ENCODE results near the gene PARD3B.
A peak's percentile ranks its signal among the peaks of the same experiment; 100 is the strongest.

The PARD3B gene

GRCh38 chr2:205077159-205077558 lies 531.9 kb downstream of the PARD3B start:
- FAIRE-seq (no peak), DNase-seq (ENCODE audit: insufficient read length, low spot score) (no peak)

- DNase-seq (ENCODE audit: insufficient read length, low spot score), result no peak
- FAIRE-seq, result no peak
These were observed 533.5 kb downstream of the PARD3B start for GRCh38 chr2:205078762-205079161.

GRCh38 chr2:205079173-205079572 lies 533.9 kb downstream of the PARD3B start:
- DNase-seq (ENCODE audit: insufficient read length, low spot score), result no peak
- FAIRE-seq, result no peak

- FAIRE-seq (no peak), DNase-seq (ENCODE audit: insufficient read length, low spot score) (no peak)
These were observed 541.4 kb downstream of the PARD3B start for GRCh38 chr2:205086662-205087061.

GRCh38 chr2:205087862-205088261 lies 542.6 kb downstream of the PARD3B start:
- no peak for FAIRE-seq
- DNase-seq (ENCODE audit: insufficient read length, low spot score), result no peak

DNA sequence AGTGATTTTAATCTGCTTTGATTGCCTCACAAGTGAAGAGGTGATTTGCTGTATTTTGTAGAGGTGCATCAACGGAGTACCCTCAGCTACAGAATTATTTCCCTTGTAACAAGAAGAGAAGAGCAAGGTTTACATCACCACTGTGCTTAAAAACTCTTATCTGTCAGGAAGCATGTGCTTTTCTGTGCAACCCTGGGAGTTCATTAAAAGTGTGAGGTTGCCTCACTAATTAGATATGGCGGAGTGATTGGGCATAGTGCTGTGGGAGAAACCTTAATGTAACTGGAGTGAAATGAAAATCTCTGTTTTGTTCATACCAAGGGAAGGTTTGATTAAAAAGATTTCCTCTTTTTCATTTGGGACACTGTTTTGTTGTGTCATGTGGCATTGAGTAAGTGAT lies 544.7 kb downstream of the PARD3B start:
- FAIRE-seq (no peak), DNase-seq (ENCODE audit: insufficient read length, low spot score) (no peak)

DNA sequence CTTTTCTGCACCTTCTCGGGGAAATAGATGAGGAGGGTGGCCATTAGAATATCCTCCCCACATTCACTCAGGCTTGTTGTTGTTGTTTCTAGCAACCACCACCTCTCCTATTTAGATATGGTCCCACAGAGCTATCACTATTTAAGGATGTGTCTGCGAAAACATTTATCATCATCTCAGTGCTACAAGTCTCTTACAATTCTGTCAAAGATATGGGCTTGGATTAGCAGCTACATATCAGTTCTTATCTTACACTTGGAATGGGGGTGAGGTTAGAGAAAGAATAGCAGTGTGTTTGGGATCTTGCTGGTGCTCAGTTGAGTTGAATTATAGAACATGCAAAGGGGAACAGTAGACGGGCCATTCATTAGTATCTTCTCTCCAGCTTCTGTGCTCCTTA lies 546.1 kb downstream of the PARD3B start:
- DNase-seq (ENCODE audit: insufficient read length, low spot score) (no peak), FAIRE-seq (no peak)

GRCh38 chr2:205094031-205094430 lies 548.8 kb downstream of the PARD3B start:
- DNase-seq (ENCODE audit: insufficient read length, low spot score) (no peak), FAIRE-seq (no peak)

- FAIRE-seq, result no peak
- no peak for DNase-seq (ENCODE audit: insufficient read length, low spot score)
These were observed 558.4 kb downstream of the PARD3B start for GRCh38 chr2:205103699-205104098.

DNA sequence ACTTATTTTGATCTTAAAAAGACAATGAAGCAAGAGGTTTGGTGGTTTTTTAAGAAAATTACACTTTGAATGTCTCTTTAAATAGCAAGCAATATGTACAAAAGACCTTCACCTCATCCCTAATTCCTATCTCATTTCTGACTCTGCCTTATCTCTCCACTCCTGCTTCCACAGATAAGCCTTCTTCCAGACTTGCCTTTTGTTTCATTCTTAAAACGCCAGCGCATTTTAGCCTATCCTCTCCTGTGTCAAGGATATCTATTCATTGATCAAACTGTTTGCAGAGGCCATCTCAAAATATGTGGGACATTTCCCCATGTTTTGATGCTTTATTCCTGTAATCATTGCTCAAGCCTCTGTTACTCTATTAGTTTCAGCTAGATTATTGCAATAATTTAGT lies 562.5 kb downstream of the PARD3B start:
- DNase-seq (ENCODE audit: insufficient read length, low spot score) (no peak), FAIRE-seq (no peak)

DNA sequence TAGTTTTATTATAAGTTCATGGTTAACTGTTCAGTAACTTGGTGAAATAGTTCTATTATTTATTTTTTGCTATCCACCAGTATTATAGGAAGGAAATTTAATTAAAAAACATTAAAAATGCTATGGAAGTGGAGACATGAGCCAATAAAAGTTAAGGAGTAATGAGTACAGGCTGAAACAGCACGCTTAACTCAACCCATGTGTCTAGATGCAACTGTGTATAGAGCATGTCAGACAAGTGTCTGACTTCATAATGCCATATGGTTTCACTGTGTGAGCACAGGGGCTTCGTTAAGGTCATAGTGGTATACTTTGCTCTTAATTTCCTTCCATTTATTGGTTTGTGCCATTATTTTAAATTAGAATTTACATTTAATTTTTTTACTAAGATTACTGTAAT lies 570.2 kb downstream of the PARD3B start:
- no peak for FAIRE-seq
- DNase-seq (ENCODE audit: insufficient read length, low spot score), result no peak

GRCh38 chr2:205117125-205117524 lies 571.9 kb downstream of the PARD3B start:
- DNase-seq (ENCODE audit: insufficient read length, low spot score), result no peak
- no peak for FAIRE-seq

DNA sequence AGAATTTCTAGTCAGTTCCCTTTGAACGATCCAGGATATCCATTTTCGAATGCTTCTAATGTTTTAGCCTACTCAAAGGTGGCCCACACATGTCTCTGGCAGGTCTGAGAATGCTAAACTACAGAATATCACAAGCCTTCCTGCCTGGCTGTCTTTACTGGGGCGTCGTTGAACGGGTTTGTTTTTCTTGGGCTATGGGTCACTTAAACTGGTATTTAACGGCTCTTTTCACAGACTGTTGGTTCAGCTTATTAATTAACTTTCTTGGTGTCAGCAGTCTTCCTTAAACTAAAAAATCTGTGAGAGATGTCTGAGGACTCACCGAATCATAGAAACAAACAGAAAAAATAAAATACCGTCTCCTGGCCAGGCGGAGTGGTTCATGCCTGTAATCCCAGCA lies 573.9 kb downstream of the PARD3B start:
- DNase-seq (ENCODE audit: insufficient read length, low spot score), result no peak
- FAIRE-seq, result no peak

DNA sequence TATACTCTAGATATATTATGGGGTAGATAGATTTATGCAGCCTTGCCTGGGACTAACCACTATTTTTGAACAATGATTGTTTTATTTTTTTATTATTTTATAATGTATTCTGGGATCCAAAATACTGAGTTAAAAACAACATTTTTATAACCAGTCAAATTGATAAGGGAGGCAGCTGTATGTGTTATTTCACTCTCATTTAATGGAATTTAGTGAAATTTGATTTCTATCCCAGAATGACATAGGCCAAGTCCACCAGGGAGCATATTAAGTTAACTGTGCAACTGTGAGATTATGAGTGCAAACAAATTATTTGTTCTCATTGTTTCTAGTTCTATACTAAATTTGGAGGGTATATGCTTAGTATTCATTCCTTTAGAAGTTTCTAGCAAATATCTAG lies 583.5 kb downstream of the PARD3B start:
- no peak for DNase-seq (ENCODE audit: insufficient read length, low spot score)
- FAIRE-seq, result no peak

GRCh38 chr2:205129531-205129930 lies 584.3 kb downstream of the PARD3B start:
- DNase-seq (ENCODE audit: insufficient read length, low spot score) (no peak), FAIRE-seq (no peak)

DNA sequence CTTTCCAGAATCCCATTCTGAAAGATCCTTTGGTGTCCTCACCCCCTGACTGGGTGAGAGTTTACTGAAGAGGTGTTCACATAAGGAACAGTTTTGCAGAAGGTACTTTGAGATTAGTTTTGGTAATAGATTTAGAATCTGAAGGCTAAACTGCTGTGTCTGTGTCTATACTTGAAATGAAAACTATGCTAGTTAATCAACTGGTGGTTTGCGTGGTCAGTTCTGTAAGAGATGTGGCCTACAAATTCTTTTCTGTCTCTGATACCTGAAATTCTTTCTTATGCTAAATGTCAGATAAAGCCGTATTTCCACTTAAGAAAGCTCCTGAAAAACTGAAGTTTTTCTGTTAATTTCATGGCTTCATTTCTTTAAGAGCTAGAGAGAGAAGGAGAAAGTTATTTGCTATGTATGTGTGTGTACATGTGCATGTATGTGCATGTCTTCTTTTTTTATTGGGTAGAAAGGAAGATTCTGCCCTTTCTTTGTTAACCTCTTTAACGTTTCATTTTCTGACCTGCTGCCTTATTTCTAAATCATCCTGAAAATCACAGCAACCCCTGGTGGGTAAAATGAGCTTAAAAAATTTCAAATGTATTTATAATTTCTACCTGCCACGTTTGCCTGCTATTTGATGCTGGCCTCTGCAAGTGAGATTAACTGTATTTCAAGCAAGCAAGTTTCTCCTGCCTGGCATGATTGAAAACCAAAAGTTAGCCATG lies 585.0 kb downstream of the PARD3B start:
- no peak for FAIRE-seq
- no peak for DNase-seq (ENCODE audit: insufficient read length, low spot score)

GRCh38 chr2:205133544-205133943 lies 588.3 kb downstream of the PARD3B start:
- FAIRE-seq (no peak), DNase-seq (ENCODE audit: insufficient read length, low spot score) (no peak)

DNA sequence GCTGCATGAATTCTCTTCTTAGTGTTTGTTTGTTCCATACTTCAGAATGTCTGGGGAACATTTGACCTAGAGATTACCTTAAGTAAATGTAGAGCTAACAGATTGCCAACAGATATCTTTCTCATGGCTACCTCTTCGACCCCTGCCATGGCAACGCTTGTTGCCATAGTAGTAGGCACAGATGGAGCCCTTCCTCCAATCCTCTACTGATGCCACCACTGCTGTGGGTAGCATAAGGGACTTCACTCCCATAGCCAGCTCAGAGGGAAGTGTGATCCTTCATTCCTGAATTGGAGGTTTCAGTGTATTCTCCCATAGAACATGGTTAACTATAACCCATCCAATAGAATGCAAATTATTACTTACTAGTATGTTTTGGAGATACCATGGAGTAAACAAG lies 593.5 kb downstream of the PARD3B start:
- FAIRE-seq, result no peak
- DNase-seq (ENCODE audit: insufficient read length, low spot score), result no peak

DNA sequence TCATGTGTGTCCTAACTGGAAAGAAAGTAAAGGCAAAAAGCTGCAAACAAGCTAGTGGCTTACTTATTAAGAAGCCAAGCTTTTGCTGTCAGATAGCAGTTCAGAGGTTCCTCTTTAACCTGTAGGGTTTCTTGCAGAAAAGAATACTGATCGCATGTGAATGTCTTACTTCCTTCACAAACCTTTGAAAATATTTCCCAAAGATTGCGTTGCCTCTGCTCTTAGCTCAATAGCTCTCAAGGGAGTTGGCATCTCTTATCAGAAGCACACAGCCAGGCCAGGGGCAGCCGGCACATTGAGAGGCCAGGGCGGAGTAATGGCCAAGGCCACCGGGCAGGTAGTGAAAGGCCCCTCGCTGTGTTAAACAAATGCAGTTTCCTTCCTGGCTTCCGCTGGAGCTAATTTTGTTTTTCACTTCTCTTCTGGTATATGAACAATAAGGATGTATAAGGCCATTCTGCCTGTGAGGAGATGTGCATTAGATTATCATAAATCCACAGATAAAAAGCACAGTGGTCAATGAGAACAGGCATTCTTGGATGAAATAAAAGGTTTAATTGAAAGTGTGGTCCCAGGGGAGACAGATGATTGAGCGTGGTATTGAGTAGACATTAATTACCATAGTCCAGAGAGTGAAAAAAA lies 594.7 kb downstream of the PARD3B start:
- no peak for DNase-seq (ENCODE audit: insufficient read length, low spot score)
- peak; percentile 70 for FAIRE-seq

DNA sequence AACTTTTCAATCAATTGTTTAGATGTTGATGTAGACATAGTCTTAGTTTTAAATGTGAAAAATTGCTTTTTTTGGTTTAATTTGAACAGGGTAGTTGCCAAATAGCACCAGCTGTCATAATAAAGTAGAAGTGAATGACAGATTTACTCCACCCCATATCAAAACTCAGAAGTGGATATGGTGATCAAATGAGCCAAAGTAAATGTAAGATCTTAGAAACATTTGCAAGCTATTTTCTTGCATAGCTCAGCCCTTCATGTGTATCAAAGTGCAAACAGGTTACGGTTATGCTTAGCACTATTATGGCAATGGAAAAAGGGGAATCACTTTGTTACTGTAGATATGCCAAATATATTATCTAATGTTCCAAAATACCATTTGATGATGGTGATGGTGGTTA lies 596.1 kb downstream of the PARD3B start:
- DNase-seq (ENCODE audit: insufficient read length, low spot score) (no peak), FAIRE-seq (no peak)

GRCh38 chr2:205145888-205146287 lies 600.6 kb downstream of the PARD3B start:
- DNase-seq (ENCODE audit: insufficient read length, low spot score) (no peak), FAIRE-seq (no peak)

DNA sequence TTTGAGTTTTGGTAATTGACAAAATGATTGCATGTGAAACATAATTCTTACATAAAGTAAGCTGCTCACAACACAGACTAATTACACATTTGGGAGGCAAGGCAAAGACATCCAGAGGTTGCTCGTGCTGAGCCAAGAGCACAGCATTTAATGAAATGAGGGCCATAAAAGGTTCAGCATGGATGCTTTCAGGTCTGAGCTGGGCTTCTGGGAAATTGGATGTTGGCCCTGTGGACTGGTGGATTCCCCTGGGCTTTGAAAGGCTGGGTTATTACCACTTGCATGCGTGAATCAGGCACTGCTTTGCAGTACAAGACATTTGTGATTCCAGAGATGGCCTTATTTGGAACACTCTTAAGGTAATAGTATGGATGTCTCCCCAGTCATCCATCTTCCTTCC lies 603.5 kb downstream of the PARD3B start:
- FAIRE-seq (no peak), DNase-seq (ENCODE audit: insufficient read length, low spot score) (no peak)

DNA sequence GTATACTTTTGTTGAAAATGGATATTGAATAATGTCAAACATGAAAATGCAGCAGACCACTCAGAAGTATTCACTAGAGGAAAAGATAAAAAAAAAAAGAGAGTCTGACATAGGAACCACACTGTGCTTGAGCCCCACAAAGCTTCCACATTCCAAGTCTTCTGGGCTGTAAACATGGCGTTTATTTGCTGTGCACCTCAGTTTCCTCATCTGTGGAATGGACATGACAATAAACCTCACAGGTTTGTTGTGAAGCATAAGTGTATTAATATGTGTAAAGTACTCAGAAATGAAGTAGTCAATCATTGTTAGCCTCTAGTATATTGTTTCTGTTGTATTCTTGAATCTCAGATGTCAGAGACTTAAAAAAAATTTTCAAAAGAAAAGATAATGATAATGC lies 611.2 kb downstream of the PARD3B start:
- DNase-seq (ENCODE audit: insufficient read length, low spot score) (no peak), FAIRE-seq (no peak)
